ENCODE data around the gene CMC1.

GRCh38 chr3:28262001-28262400 lies 20.6 kb downstream of the CMC1 start:
- no peak for TF ChIP-seq CTCF (IDR thresholded peaks at IDR 0.05; ENCODE audit: borderline replicate concordance, extremely low read depth, low read length, poor library complexity, severe bottlenecking)
- TF ChIP-seq EZH2 (IDR thresholded peaks at IDR 0.05; ENCODE audit: borderline replicate concordance, low read depth, low read length, severe bottlenecking): no peak
